GM19468 (cell line): ENCODE results near the gene CD58.
A peak's percentile ranks its signal among the peaks of the same experiment; 100 is the strongest.

ENCODE experiments used
- ATAC-seq: cut with Tn5 transposase; IDR thresholded peaks from one replicate; pipeline ENCODE4 v1.9.1; 2021; ENCODE audit warnings: mild to moderate bottlenecking, moderate library complexity, moderate number of reproducible peaks; ENCODE audit not compliant: unreplicated experiment; ENCODE audit errors: extremely low read depth

CD58 gene

DNA sequence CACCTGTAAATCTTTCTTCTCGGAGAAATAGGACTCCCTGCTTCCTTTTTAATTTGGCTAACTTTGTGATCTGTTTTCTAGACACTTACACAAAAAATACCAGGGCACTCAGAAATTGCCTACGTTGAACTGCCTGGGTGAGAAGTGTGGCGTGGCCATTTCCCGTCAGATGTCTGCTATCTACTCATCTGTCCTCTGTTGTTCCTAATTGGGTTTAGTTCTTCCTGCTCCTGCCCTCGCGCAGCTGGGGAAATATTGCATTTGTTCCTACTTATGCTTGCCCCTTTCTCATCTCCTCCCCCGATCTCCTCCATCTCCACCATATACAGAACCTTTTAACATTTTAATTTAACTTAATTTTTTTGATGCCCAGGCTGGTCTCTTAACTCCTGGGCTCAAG lies 55.1 kb downstream of the CD58 start:
- no peak for ATAC-seq

GRCh38 chr1:116514708-116515525 lies 55.9 kb downstream of the CD58 start:
- ATAC-seq: peak; percentile 75

- no peak for ATAC-seq
Observed at GRCh38 chr1:116513956-116514355, 56.9 kb downstream of the CD58 start.

DNA sequence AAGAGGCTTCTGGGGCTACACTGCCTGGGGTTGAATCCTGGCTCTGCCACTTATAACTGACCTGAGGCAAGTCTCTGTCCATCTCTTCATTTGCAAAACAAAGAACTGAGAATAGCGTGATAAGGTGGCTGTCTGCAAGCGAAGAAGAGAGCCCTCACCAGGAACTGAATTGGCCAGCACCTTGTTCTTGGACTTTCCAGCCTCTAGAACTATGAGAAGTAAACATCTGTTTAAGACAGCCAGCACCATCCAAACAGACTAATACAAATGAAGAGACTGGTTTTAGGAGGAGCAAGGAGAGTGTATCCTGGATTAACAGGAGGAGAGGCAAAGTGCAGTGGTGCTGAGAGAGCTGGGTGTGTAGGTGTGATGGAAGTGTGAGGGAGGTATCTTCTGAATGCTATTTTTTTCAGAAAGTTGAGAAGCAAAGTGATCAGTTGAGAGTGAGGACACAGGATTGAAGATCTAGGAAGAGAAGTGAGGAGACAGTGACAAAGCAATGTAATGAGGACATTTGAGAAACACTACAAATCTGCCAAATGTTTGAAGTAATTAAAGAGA lies 59.3 kb downstream of the CD58 start:
- no peak for ATAC-seq

- ATAC-seq: no peak
Observed at GRCh38 chr1:116510361-116510760, 60.5 kb downstream of the CD58 start.

DNA sequence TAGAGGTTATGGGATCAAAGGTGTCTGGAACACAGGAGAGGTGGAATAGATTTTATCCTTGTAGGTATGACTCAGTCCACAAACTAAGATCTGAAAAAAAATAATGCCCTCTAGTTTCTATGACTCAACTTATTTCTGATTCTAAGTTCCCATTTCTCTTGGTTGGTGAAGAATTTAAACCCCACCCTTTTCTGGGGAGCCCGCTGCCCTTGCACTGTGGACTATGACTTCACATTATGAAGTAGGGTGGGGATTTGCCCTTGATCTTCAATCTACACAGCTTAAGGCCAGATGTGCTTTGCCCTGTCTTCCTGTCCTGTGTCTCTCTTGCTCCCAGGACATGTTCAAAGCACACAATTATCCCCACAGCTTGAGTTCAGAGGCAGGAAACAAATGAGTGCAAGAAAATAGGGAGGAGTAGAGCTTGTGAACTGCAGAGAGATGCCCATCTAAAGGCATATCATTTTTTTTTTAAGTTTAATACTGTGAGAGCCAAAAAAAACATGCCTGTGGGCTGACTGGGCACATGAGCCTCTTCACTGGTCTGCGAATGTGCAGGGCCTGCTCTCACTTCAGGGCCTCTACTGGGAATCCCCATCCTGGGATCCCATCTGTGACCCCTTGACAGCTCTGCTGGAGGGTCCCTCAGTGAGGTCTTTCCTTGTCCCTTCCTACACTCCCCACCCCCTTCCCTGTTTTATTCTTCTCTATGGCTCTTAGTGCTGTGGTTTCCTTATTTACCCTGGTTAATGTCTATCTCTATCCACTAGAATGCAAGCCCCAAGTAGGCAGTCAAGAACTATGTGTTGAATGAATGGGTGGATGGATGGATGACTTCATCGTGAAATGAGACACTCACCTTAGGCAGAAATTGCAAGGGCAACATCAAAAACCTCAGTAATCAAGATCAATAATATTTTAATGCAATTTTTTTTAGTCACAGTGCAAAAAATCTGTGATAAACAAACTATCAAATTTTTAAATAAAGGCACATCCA lies 61.5 kb downstream of the CD58 start:
- no peak for ATAC-seq

GRCh38 chr1:116508085-116508983 lies 62.5 kb downstream of the CD58 start:
- ATAC-seq: no peak

- no peak for ATAC-seq
Observed at GRCh38 chr1:116507631-116508030, 63.2 kb downstream of the CD58 start.

- no peak for ATAC-seq
Observed at GRCh38 chr1:116506132-116507004, 64.5 kb downstream of the CD58 start.

DNA sequence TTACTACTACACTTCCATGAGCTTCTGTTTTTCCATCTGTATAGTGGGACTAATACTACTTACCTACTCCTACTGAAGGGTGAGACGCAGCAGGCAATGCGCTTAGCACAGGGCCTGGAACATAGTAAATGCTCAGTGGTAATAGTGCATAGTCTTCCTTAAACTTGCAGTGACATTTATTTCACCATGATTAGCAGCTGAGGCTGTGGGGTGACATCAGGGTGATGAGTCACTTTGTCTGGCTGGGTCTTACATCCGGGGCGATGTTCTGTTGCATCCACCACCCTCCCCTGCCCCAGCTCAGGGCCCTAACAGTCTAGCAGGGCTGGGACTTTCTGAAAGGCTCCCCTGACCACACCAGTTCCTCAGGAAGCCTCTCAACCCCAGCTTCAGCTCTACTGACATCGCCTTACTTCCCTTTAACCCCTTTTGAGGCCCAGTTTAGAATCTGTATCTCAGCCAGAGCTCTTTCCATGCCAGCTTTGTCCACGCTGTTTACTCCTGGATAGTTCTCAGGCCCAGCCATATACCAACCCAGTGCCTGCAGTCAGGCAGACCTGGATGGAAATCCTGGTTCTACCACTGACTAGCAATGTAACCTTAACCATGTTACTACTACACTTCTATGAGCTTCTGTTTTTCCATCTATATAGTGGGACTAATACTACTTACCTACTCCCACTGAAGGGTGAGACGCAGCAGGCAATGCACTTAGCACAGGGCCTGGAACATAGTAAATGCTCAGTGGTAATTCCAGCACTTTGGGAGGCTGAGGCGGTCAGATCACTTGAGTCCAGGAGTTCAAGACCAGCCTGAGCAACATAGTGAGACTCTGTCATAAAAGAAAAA lies 66.3 kb downstream of the CD58 start:
- ATAC-seq: peak; percentile 72

DNA sequence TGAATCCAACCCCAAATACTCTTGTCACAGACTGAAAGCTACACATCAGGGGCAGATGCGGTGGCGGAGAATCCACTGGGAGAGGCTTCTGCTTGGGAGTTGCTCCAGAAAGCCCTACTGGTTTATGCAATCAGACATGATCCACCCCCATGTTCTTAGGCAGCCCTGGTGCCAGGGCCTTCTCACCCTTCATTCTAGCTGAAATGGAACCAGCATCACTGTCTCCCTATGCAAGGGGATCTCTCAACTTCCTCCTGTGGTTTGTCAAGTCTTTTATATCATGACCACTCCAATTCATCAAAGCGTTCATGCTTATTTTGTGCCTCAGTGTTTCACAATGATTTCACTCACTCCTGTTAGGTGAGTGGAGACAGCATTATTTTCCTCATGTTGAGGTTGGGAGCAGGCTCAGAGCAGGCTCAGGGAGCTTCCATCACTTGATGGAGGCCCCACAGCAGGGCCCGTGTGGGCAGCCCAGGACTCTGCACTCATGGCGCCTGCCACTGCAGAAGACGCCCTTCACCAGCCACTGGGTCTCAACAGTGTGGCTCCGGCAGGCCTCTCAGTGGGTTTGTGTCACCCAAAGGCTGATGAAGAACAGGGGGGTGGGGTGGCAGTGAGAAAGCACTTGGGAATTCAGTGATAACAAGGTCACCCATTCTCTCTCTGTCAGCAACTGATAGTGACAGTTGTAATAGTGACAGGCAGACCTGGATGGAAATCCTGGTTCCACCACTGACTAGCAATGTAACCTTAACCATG lies 67.1 kb downstream of the CD58 start:
- no peak for ATAC-seq

DNA sequence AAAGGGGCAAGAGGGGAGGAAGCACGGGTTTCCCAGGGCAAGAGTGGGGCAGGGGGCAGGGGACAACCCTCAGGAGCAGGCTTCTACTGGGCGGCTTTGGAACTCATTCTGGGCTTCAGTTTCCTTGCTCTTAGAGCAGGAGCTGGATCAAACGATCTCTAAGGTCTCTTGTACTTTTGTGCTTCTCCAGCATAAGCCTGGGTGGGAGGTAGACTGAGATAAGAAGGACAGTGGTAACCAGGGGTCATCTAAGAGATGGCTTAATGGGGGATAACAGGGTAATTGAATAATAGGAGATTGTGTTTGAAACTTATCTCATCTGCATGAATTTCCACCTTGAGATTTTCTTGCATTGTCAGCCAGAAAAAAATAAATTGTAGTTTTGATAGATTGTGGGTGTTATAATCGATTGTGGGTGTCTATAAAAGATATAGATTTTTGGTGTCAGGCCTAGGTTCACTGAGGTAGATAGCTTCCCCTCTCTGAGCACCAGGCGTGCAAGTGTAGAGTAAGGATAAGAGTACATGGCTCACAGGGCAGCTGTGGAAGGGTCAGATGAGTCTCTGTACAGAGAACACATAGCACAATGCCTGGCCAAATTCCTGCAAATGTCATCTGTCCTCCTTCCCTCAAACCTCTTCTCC lies 68.0 kb downstream of the CD58 start:
- ATAC-seq: no peak

DNA sequence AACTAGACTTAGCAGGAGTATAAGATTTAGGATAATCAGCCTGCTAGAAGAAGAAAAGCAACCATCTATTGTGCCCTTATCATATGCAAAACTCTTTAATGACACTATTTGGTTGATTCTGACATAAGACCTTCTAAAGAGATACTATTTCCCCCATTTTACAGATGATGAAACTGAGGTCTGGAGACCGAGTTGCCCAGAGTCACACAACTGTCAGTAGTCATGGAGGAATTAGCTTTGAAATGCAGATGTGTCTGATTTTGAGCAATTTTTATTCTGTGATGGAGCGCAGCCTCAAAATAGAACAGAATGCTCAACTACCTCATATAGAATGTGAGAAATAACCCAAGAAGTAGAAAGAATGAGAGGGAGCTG lies 69.0 kb downstream of the CD58 start:
- ATAC-seq: no peak

GRCh38 chr1:116501125-116501869 lies 69.5 kb downstream of the CD58 start:
- no peak for ATAC-seq

DNA sequence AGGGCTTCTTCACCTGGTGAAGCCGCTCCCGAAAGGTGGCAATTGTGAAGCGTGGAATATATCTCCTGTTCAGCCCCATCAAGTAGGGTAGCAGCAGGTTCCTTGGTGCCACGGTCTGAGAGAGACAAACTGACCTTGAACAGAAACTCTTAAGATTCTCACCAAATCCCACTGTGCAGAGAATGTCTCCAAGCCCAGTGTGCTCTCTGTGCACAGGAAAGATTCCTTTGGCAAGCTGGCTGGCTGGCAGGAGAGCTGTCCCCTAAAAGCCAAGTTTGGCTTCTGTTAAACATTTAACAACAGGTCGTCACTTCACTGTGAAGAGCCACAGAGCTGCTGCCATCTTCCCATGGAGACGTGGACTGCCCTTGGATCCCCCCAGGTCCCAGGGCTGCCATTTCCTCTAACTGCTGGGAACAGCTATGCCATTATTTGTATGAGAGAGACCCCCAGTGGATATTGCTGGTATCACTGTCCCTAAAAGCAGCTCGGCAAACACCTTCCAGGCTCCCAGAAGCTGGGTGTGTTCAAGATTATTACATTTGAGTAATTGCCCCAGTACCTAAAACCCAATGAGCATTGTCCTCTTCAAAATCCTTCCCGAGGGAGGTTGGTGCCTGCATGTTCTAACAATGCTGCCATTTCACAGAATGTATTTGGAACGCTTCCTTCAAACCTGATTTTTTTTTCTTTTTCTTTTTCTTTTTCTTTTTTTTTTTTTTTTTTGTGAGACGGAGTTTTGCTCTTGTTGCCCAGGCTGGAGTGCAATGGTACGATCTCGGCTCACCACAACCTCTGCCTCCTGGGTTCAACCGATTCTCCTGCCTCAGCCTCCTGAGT lies 71.8 kb downstream of the CD58 start:
- no peak for ATAC-seq
